Measurements from ENCODE around the gene CKAP2L. TPM values are rescaled to one million over a fixed set of nuclear protein-coding genes. Genes with fewer than 3 reads are reported as not detected.

Gene CKAP2L
- total RNA-seq, 4 donors from 2014 or later, result 1.2 to 11.3 (median 2.0) TPM

- DNase-seq (ENCODE audit: low spot score in 2 of 2), result no peak
- H3K4me3 ChIP-seq (ENCODE audit: low read depth, poor library complexity, severe bottlenecking), result no peak overlapping the region
- WGBS, 2 donors, result 39 to 54% methylated on average over 1 of the region's 1 CpG
- TF ChIP-seq POLR2A (IDR thresholded peaks at IDR 0.05) (no peak), CTCF (IDR thresholded peaks at IDR 0.05) (no peak)
- intact Hi-C loops (cut with DNase I; ENCODE audit: low total_unique reads), result no loop called here
Measured at GRCh38 chr2:112768432-112768831, 4.0 kb upstream of the CKAP2L start.

GRCh38 chr2:112767693-112768330, 3.4 kb upstream of the CKAP2L start:
- no peak for DNase-seq (ENCODE audit: low spot score in 2 of 2)
- TF ChIP-seq POLR2A (IDR thresholded peaks at IDR 0.05), result no peak
- TF ChIP-seq CTCF (IDR thresholded peaks at IDR 0.05), result no peak
- intact Hi-C loops (cut with DNase I; ENCODE audit: low total_unique reads), result no loop called here
- WGBS, 2 donors, result 68 to 77% methylated on average over 6 of the region's 6 CpGs
- H3K4me3 ChIP-seq (ENCODE audit: low read depth, poor library complexity, severe bottlenecking), result no peak overlapping the region

GRCh38 chr2:112765251-112765650, 842 bp upstream of the CKAP2L start:
- TF ChIP-seq POLR2A (IDR thresholded peaks at IDR 0.05), result no peak
- TF ChIP-seq CTCF (IDR thresholded peaks at IDR 0.05), result no peak
- 47 to 52% methylated on average over 4 of the region's 4 CpGs for WGBS, 2 donors
- DNase-seq (ENCODE audit: low spot score in 2 of 2), result no peak
- intact Hi-C loops (cut with DNase I; ENCODE audit: low total_unique reads), result no loop called here
- H3K4me3 ChIP-seq (ENCODE audit: low read depth, poor library complexity, severe bottlenecking), result peak overlapping the region; percentile 73

- intact Hi-C loops (cut with DNase I; ENCODE audit: low total_unique reads), result no loop called here
- no peak for TF ChIP-seq CTCF (IDR thresholded peaks at IDR 0.05)
- no peak for TF ChIP-seq POLR2A (IDR thresholded peaks at IDR 0.05)
- DNase-seq (ENCODE audit: low spot score in 2 of 2), result no peak
- 95 to 96% methylated on average over 4 of the region's 4 CpGs for WGBS, 2 donors
- H3K4me3 ChIP-seq (ENCODE audit: low read depth, poor library complexity, severe bottlenecking), result no peak overlapping the region
Measured at GRCh38 chr2:112762276-112762675, 2.1 kb downstream of the CKAP2L start.

- intact Hi-C loops (cut with DNase I; ENCODE audit: low total_unique reads), result no loop called here
- TF ChIP-seq POLR2A (IDR thresholded peaks at IDR 0.05) (no peak), CTCF (IDR thresholded peaks at IDR 0.05) (no peak)
- H3K4me3 ChIP-seq (ENCODE audit: low read depth, poor library complexity, severe bottlenecking), result no peak overlapping the region
- no peak for DNase-seq (ENCODE audit: low spot score in 2 of 2)
- 88 to 92% methylated on average over 1 of the region's 1 CpG for WGBS, 2 donors
Measured at GRCh38 chr2:112760149-112760548, 4.3 kb downstream of the CKAP2L start.

GRCh38 chr2:112758711-112759110, 5.7 kb downstream of the CKAP2L start:
- 73 to 76% methylated on average over 2 of the region's 2 CpGs for WGBS, 2 donors
- intact Hi-C loops (cut with DNase I; ENCODE audit: low total_unique reads), result no loop called here
- no peak for DNase-seq (ENCODE audit: low spot score in 2 of 2)
- TF ChIP-seq POLR2A (IDR thresholded peaks at IDR 0.05) (no peak), CTCF (IDR thresholded peaks at IDR 0.05) (no peak)
- no peak overlapping the region for H3K4me3 ChIP-seq (ENCODE audit: low read depth, poor library complexity, severe bottlenecking)
